ENCODE data around the gene ZNF740. TPM values are rescaled to one million over a fixed set of nuclear protein-coding genes. Genes with fewer than 3 reads are reported as not detected.

Gene ZNF740
- total RNA-seq, 1 donor from 2014 or later, result 5.9 TPM

DNA sequence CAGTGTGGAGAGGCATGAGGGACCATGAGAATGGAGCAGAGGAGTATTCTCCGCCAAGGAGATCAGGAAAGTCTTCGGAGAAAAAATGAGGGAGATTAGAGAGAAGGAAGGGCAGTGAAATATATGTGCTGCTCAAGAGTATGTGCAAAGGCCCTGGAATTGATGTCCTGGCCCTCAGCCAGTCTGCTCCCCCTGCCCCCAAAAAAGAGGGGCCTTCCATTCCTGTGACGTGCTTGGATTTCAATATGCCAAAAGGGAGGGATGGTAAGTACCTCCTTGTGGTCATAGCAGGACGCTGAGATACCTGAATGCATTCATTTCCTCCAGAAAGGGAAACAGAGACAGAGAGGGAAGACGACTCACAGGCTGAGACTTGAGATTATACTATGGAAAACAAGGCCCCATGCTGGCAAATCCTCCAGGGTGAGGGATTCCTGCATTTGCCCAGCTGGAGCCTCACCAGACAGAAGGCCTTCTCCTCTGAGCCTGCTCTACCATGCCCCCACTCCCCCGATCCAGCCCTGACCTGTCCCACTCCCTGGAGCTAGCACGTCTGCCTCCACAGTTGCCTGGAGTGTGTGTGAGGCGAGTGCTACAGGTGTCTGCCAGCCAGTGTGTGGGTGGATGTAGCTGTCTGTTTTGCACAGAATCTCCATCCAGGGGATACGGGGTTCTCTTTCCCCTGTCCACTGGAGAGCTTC lies 55.4 kb downstream of the ZNF740 start:
- no peak overlapping the region for H3K4me3 ChIP-seq
- no peaks in the 10 kb centered on the region for H3K36me3 ChIP-seq
- intact Hi-C loops (cut with DNase I), result no loop called here
- H3K9me3 ChIP-seq, result no peaks in the 10 kb centered on the region
- no peaks in the 10 kb centered on the region for H3K27me3 ChIP-seq
- TF ChIP-seq, protein P1, sequence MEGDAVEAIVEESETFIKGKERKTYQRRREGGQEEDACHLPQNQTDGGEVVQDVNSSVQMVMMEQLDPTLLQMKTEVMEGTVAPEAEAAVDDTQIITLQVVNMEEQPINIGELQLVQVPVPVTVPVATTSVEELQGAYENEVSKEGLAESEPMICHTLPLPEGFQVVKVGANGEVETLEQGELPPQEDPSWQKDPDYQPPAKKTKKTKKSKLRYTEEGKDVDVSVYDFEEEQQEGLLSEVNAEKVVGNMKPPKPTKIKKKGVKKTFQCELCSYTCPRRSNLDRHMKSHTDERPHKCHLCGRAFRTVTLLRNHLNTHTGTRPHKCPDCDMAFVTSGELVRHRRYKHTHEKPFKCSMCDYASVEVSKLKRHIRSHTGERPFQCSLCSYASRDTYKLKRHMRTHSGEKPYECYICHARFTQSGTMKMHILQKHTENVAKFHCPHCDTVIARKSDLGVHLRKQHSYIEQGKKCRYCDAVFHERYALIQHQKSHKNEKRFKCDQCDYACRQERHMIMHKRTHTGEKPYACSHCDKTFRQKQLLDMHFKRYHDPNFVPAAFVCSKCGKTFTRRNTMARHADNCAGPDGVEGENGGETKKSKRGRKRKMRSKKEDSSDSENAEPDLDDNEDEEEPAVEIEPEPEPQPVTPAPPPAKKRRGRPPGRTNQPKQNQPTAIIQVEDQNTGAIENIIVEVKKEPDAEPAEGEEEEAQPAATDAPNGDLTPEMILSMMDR (IDR thresholded peaks at IDR 0.05), result no peak
- peaks cover 5 to 21% of the 10 kb centered on the region in 2 donors for H3K4me1 ChIP-seq
- no peak overlapping the region for H3K27ac ChIP-seq
- DNase-seq (ENCODE audit: low spot score in 2 of 2), result no peak

DNA sequence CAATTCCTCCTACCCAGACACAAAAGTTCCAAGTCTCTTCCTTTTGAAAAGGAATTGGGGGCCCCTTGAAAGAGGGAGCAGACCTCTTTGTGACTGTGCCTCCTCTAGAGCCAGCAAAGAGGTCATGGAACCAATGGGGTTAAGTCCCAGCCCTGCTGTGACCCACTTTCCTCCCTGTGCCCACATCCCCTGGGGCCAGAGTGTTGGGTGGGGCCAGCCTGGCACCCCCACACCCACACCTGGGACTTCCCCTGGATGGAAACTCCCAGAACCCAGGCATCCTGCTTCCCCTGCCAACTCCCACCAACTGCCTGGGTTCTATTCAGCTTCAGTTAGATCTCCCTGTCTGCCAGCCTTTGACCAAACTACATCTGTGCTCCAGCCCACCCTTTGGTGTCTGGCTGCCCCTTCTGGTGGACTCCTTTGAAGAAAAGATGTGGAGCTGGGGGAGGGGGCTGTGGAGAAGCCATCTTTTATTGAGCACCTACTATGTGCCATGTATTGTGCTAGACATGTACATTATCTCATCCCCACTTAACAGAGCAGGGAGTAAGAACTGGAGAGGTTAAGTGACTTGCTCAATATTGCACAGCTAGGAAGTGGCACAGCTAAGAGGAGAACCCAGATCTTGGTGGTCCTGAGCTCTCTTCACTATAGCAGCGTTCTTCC lies 56.1 kb downstream of the ZNF740 start:
- Histone ChIP-seq H3K27ac (no peak overlapping the region), H3K4me3 (no peak overlapping the region), H3K36me3 (no peaks in the 10 kb centered on the region), H3K9me3 (no peaks in the 10 kb centered on the region), H3K4me1 (peaks cover 5 to 21% of the 10 kb centered on the region in 2 donors), H3K27me3 (no peaks in the 10 kb centered on the region)
- no peak for DNase-seq (ENCODE audit: low spot score in 2 of 2)
- intact Hi-C loops (cut with DNase I), result no loop called here
- TF ChIP-seq, protein P1 (IDR thresholded peaks at IDR 0.05), result no peak

GRCh38 chr12:53239643-53240258 lies 59.2 kb downstream of the ZNF740 start:
- Histone ChIP-seq H3K27ac (no peak overlapping the region), H3K4me1 (no peaks in the 10 kb centered on the region), H3K4me3 (no peak overlapping the region), H3K27me3 (no peaks in the 10 kb centered on the region), H3K9me3 (no peaks in the 10 kb centered on the region), H3K36me3 (no peaks in the 10 kb centered on the region)
- no peak for DNase-seq (ENCODE audit: low spot score in 2 of 2)
- TF ChIP-seq, protein P1 (IDR thresholded peaks at IDR 0.05), result no peak
- intact Hi-C loops (cut with DNase I), result no loop called here

- TF ChIP-seq, protein P1 (IDR thresholded peaks at IDR 0.05), result no peak
- intact Hi-C loops (cut with DNase I), result no loop called here
These were observed 61.3 kb downstream of the ZNF740 start for GRCh38 chr12:53241623-53242412.

GRCh38 chr12:53244337-53244736 lies 63.8 kb downstream of the ZNF740 start:
- intact Hi-C loops (cut with DNase I), result no loop called here

More at GRCh38 chr12:53241623-53242412, 61.3 kb downstream of the ZNF740 start:
- no peaks in the 10 kb centered on the region for H3K4me1 ChIP-seq
- H3K4me3 ChIP-seq, result no peak overlapping the region
- DNase-seq (ENCODE audit: low spot score in 2 of 2), result no peak
- no peak overlapping the region for H3K27ac ChIP-seq
- H3K27me3 ChIP-seq, result no peaks in the 10 kb centered on the region
- no peaks in the 10 kb centered on the region for H3K36me3 ChIP-seq
- no peaks in the 10 kb centered on the region for H3K9me3 ChIP-seq

More at GRCh38 chr12:53244337-53244736, 63.8 kb downstream of the ZNF740 start:
- no peaks in the 10 kb centered on the region for H3K9me3 ChIP-seq
- H3K4me3 ChIP-seq, result no peak overlapping the region
- no peak for DNase-seq (ENCODE audit: low spot score in 2 of 2)
- TF ChIP-seq, protein P1 (IDR thresholded peaks at IDR 0.05), result no peak
- no peak overlapping the region for H3K27ac ChIP-seq
- no peaks in the 10 kb centered on the region for H3K4me1 ChIP-seq
- no peaks in the 10 kb centered on the region for H3K36me3 ChIP-seq
- H3K27me3 ChIP-seq, result no peaks in the 10 kb centered on the region

Measured in ascending aorta (tissue), 2 donors.